ENCODE measurements around the gene RAD9B.
A peak's percentile ranks its signal among the peaks of the same experiment; 100 is the strongest.

The RAD9B gene

GRCh38 chr12:110466791-110467190, 35.3 kb upstream of the RAD9B start:
- Histone ChIP-seq H3K27me3 (replicated peaks in 2 of 5; ENCODE audit: control insufficient read depth in 4 of 5, insufficient read depth in 5 of 5, low read length in 4 of 5) (no peaks in the 10 kb centered on the region), H3K9me3 (ENCODE audit: control extremely low read depth in 1 of 5, control insufficient read depth in 4 of 5, insufficient read depth in 2 of 5, low read depth in 1 of 5, low read length in 4 of 5) (no peaks in the 10 kb centered on the region), H3K36me3 (ENCODE audit: control insufficient read depth in 4 of 4, insufficient read depth in 4 of 4, low read length in 3 of 4) (peaks cover 4 to 29% (median 16%) of the 10 kb centered on the region in 4 experiments), H3K4me1 (ENCODE audit: control extremely low read depth in 1 of 4, control insufficient read depth in 4 of 4, insufficient read depth in 4 of 4, low read length in 3 of 4) (peaks cover 5 to 36% (median 25%) of the 10 kb centered on the region in 4 experiments), H3K27ac (ENCODE audit: insufficient read depth in 1 of 2, low read depth in 1 of 2, low read length in 2 of 2, poor library complexity in 1 of 2, severe bottlenecking in 2 of 2) (peak overlapping the region; percentile 87 to 93), H3K4me3 (ENCODE audit: control insufficient read depth in 1 of 7, extremely low read depth in 1 of 7, insufficient read depth in 4 of 7, low read depth in 2 of 7, low read length in 6 of 7) (peak overlapping the region in 6 of 7 experiments; percentile 83 to 97 (median 92))
- CTCF ChIA-PET, result interaction anchor here (3.3 to 11.3 kb wide), 2 partner anchors 15 to 135 kb away, joined by 33 to 200 read pairs; partner anchors contain the start of gene ARPC3
- POLR2A ChIA-PET, result interaction anchor here (0.5 kb wide), 1 partner anchor 16 kb away, joined by 4 read pairs; no protein-coding TSS in a partner anchor
- WGBS (ENCODE audit: insufficient coverage), result 70% methylated on average over 5 of the region's 5 CpGs
- DNase-seq, result peak in 1 of 3 donors; percentile 12

DNA sequence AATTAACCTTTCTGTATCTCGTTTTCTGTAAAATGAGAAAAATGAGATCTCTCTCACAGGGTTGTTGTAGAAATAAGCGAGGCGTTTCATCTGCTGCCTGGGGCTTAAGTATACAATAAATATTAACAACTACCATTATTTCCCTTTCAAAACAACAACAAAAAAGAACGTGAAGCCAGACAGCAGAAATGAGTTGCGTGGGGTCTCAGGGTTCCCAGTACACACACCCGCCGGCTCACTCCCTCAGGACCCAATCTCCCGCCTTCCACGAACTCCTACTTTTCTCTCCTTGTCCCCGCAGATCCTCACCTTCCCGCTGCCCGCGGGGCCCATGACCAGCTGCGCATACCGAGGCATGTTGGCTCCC, 34.3 kb upstream of the RAD9B start:
- Histone ChIP-seq H3K27me3 (replicated peaks in 2 of 5; ENCODE audit: control insufficient read depth in 4 of 5, insufficient read depth in 5 of 5, low read length in 4 of 5) (no peaks in the 10 kb centered on the region), H3K27ac (ENCODE audit: insufficient read depth in 1 of 2, low read depth in 1 of 2, low read length in 2 of 2, poor library complexity in 1 of 2, severe bottlenecking in 2 of 2) (peak overlapping the region; percentile 87 to 93), H3K9me3 (ENCODE audit: control extremely low read depth in 1 of 5, control insufficient read depth in 4 of 5, insufficient read depth in 2 of 5, low read depth in 1 of 5, low read length in 4 of 5) (no peaks in the 10 kb centered on the region), H3K4me1 (ENCODE audit: control extremely low read depth in 1 of 4, control insufficient read depth in 4 of 4, insufficient read depth in 4 of 4, low read length in 3 of 4) (peaks cover 5 to 36% (median 25%) of the 10 kb centered on the region in 4 experiments), H3K36me3 (ENCODE audit: control insufficient read depth in 4 of 4, insufficient read depth in 4 of 4, low read length in 3 of 4) (peaks cover 4 to 22% (median 14%) of the 10 kb centered on the region in 4 experiments), H3K4me3 (ENCODE audit: control insufficient read depth in 1 of 7, extremely low read depth in 1 of 7, insufficient read depth in 4 of 7, low read depth in 2 of 7, low read length in 6 of 7) (peak overlapping the region; percentile 74 to 97 (median 90))
- WGBS (ENCODE audit: insufficient coverage), result 0% methylated on average over 11 of the region's 15 CpGs
- no peak for DNase-seq
- CTCF ChIA-PET, result interaction anchor here (0.6 to 11.3 kb wide), 10 partner anchors 10 to 144 kb away, joined by 3 to 200 read pairs (median 6); partner anchors contain the start of gene ARPC3
- POLR2A ChIA-PET, result interaction anchor here (0.9 to 2.4 kb wide), 4 partner anchors 9 to 33 kb away, joined by 3 to 28 read pairs (median 4); partner anchors contain the start of gene ARPC3

DNA sequence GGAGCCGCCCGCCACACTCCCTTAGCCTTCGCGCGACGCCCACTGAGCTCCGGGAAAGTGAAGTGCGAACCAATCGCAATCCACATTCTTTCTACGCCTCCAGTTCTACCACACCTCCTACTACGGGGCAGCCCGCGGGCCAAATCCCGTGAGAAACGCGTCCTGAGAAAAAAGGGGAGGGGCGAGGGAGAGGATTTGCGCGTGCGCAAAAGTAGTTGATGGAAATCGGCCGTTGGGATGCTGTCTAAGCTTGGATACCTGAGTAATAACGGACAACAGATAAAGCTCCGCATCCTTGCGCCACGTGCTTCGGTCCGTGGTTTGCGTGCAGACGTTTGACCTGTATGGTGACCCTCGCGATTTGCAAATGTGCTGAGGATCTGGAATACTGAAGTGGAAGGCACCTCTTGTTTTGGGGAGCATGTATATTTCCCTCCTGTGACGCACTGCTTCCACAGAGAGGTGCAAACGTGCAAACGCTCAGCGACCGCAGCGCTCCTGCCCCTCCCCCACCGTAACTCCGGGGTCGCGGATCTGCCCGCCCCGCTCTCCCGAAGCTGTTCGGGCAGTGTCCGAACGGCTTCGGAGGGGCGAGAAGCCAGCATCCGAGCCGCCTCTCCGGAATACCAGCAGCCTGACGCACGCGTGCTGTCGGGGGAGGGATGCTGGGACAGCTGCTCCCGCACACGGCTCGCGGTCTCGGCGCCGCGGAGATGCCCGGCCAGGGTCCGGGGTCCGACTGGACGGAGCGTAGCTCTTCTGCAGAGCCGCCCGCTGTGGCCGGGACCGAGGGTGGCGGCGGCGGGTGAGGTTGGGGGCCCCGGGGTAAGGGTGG, 33.7 kb upstream of the RAD9B start, which contains the start of the genes FAM216A and GPN3:
TSS of gene FAM216A (plus strand) at position 632 of the 835 bp plus-strand sequence. CDS start at position 663, 31 bp downstream.
TSS of gene GPN3 (minus strand) at position 44 of the 835 bp plus-strand sequence. CDS start 54 bp downstream, outside the sequence.
- WGBS (ENCODE audit: insufficient coverage), result 0% methylated on average over 53 of the region's 78 CpGs

GRCh38 chr12:110475426-110475825, 26.7 kb upstream of the RAD9B start:
- no peak for DNase-seq
- Histone ChIP-seq H3K36me3 (ENCODE audit: control insufficient read depth in 4 of 4, insufficient read depth in 4 of 4, low read length in 3 of 4) (peaks cover 2 to 34% (median 11%) of the 10 kb centered on the region in 4 experiments), H3K9me3 (ENCODE audit: control extremely low read depth in 1 of 5, control insufficient read depth in 4 of 5, insufficient read depth in 2 of 5, low read depth in 1 of 5, low read length in 4 of 5) (no peaks in the 10 kb centered on the region), H3K4me3 (ENCODE audit: control insufficient read depth in 1 of 7, extremely low read depth in 1 of 7, insufficient read depth in 4 of 7, low read depth in 2 of 7, low read length in 6 of 7) (no peak overlapping the region), H3K27ac (ENCODE audit: insufficient read depth in 1 of 2, low read depth in 1 of 2, low read length in 2 of 2, poor library complexity in 1 of 2, severe bottlenecking in 2 of 2) (no peak overlapping the region), H3K27me3 (replicated peaks in 2 of 5; ENCODE audit: control insufficient read depth in 4 of 5, insufficient read depth in 5 of 5, low read length in 4 of 5) (no peaks in the 10 kb centered on the region), H3K4me1 (ENCODE audit: control extremely low read depth in 1 of 4, control insufficient read depth in 4 of 4, insufficient read depth in 4 of 4, low read length in 3 of 4) (peaks cover 0 to under 1% (median 0%) of the 10 kb centered on the region in 4 experiments)
- ChIA-PET CTCF (interaction anchor here (0.6 to 1.1 kb wide), 2 partner anchors 12 to 21 kb away, joined by 4 read pairs; no protein-coding TSS in a partner anchor), POLR2A (no interaction called here)
- WGBS (ENCODE audit: insufficient coverage), result 100% methylated on average over 1 of the region's 7 CpGs

More for the DNA sequence above, 33.7 kb upstream of the RAD9B start, which contains the start of the genes FAM216A and GPN3:
- H3K4me3 ChIP-seq (ENCODE audit: control insufficient read depth in 1 of 7, extremely low read depth in 1 of 7, insufficient read depth in 4 of 7, low read depth in 2 of 7, low read length in 6 of 7), result peak within 1 kb of the TSS; percentile 74 to 97 (median 90)
- no peaks in the 10 kb centered on the region for H3K9me3 ChIP-seq (ENCODE audit: control extremely low read depth in 1 of 5, control insufficient read depth in 4 of 5, insufficient read depth in 2 of 5, low read depth in 1 of 5, low read length in 4 of 5)
- ChIA-PET CTCF (interaction anchor here (0.6 to 11.3 kb wide), 17 partner anchors 10 to 378 kb away, joined by 3 to 200 read pairs (median 5); partner anchors contain the start of genes ARPC3 and CCDC63), POLR2A (interaction anchor here (0.6 to 2.4 kb wide), 8 partner anchors 10 to 165 kb away, joined by 3 to 28 read pairs (median 4); partner anchors contain the start of genes ARPC3 and RAD9B)
- H3K36me3 ChIP-seq (ENCODE audit: control insufficient read depth in 4 of 4, insufficient read depth in 4 of 4, low read length in 3 of 4), result peaks cover 6 to 17% (median 12%) of the 10 kb centered on the region in 4 experiments
- DNase-seq, result peak; percentile 98 to 99 (median 98)
- H3K27me3 ChIP-seq (replicated peaks in 2 of 5; ENCODE audit: control insufficient read depth in 4 of 5, insufficient read depth in 5 of 5, low read length in 4 of 5), result no peaks in the 10 kb centered on the region
- H3K4me1 ChIP-seq (ENCODE audit: control extremely low read depth in 1 of 4, control insufficient read depth in 4 of 4, insufficient read depth in 4 of 4, low read length in 3 of 4), result peaks cover 5 to 36% (median 25%) of the 10 kb centered on the region in 4 experiments
- peak within 1 kb of the TSS; percentile 87 to 93 for H3K27ac ChIP-seq (ENCODE audit: insufficient read depth in 1 of 2, low read depth in 1 of 2, low read length in 2 of 2, poor library complexity in 1 of 2, severe bottlenecking in 2 of 2)

DNA sequence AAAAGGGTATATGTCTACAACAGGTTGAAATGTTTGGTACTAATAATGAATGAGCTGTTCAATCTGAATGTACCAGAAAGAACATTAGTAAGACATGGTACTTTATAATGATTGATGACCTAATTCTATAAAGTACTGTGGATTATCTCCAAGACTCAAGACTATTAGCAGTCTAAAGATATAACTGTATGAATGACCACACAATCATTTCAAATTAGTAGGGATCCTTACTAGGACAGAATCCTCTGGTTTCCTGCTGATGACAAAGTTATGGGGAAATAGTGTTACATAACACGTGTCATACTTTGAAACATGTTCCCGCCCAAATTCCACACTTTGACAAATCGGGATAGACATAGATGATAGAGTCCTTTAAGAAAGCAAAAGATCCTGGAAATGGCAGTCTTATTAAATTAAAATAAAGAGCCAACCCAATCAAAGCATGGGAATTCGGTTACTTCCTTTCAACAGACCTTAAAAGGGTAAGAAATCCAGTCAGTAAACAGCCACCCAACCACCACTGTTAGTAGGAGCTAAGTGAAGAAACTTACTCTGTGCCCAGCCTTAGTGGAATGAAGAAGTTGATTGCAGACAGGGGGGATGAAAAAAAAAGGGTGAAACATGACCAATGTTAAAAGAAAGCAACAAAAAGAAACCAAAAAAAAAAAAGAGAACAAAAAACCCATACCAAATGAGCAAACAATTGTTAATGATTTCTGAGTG, 3.0 kb upstream of the RAD9B start:
- ChIA-PET POLR2A (no interaction called here), CTCF (interaction anchor here (0.9 to 4.4 kb wide), 4 partner anchors 12 to 101 kb away, joined by 3 to 23 read pairs (median 4); partner anchors contain the start of genes ARPC3, FAM216A and GPN3)
- Histone ChIP-seq H3K4me1 (ENCODE audit: control extremely low read depth in 1 of 4, control insufficient read depth in 4 of 4, insufficient read depth in 4 of 4, low read length in 3 of 4) (peaks cover 14 to 34% (median 28%) of the 10 kb centered on the region in 4 experiments), H3K4me3 (ENCODE audit: control insufficient read depth in 1 of 7, extremely low read depth in 1 of 7, insufficient read depth in 4 of 7, low read depth in 2 of 7, low read length in 6 of 7) (peak overlapping the region in 1 of 7 experiments; percentile 37), H3K27me3 (replicated peaks in 2 of 5; ENCODE audit: control insufficient read depth in 4 of 5, insufficient read depth in 5 of 5, low read length in 4 of 5) (no peaks in the 10 kb centered on the region), H3K36me3 (ENCODE audit: control insufficient read depth in 4 of 4, insufficient read depth in 4 of 4, low read length in 3 of 4) (peaks cover 6 to 18% (median 16%) of the 10 kb centered on the region in 4 experiments), H3K27ac (ENCODE audit: insufficient read depth in 1 of 2, low read depth in 1 of 2, low read length in 2 of 2, poor library complexity in 1 of 2, severe bottlenecking in 2 of 2) (peak overlapping the region; percentile 8 to 98), H3K9me3 (ENCODE audit: control extremely low read depth in 1 of 5, control insufficient read depth in 4 of 5, insufficient read depth in 2 of 5, low read depth in 1 of 5, low read length in 4 of 5) (no peaks in the 10 kb centered on the region)
- no CpG with 5 or more reads among the region's 4 CpGs for WGBS (ENCODE audit: insufficient coverage)
- DNase-seq, result peak; percentile 10 to 64 (median 63)

GRCh38 chr12:110501399-110501751, 756 bp upstream of the RAD9B start:
- no peaks in the 10 kb centered on the region for H3K9me3 ChIP-seq (ENCODE audit: control extremely low read depth in 1 of 5, control insufficient read depth in 4 of 5, insufficient read depth in 2 of 5, low read depth in 1 of 5, low read length in 4 of 5)
- ChIA-PET POLR2A (interaction anchor here (0.6 to 2.0 kb wide), 4 partner anchors 32 to 918 kb away, joined by 3 to 19 read pairs (median 4); partner anchors contain the start of genes ARPC3, FAM216A and GPN3), CTCF (interaction anchor here (1.2 to 4.4 kb wide), 5 partner anchors 15 to 78 kb away, joined by 3 to 23 read pairs (median 7); partner anchors contain the start of genes ARPC3, FAM216A and GPN3)
- peak overlapping the region; percentile 93 to 98 for H3K27ac ChIP-seq (ENCODE audit: insufficient read depth in 1 of 2, low read depth in 1 of 2, low read length in 2 of 2, poor library complexity in 1 of 2, severe bottlenecking in 2 of 2)
- H3K4me1 ChIP-seq (ENCODE audit: control extremely low read depth in 1 of 4, control insufficient read depth in 4 of 4, insufficient read depth in 4 of 4, low read length in 3 of 4), result peaks cover 14 to 34% (median 28%) of the 10 kb centered on the region in 4 experiments
- DNase-seq, result peak in 1 of 3 donors; percentile 54
- no peaks in the 10 kb centered on the region for H3K27me3 ChIP-seq (replicated peaks in 2 of 5; ENCODE audit: control insufficient read depth in 4 of 5, insufficient read depth in 5 of 5, low read length in 4 of 5)
- under 1% methylated on average over 17 of the region's 17 CpGs for WGBS (ENCODE audit: insufficient coverage)
- H3K36me3 ChIP-seq (ENCODE audit: control insufficient read depth in 4 of 4, insufficient read depth in 4 of 4, low read length in 3 of 4), result peaks cover 0 to 4% (median 2%) of the 10 kb centered on the region in 4 experiments
- H3K4me3 ChIP-seq (ENCODE audit: control insufficient read depth in 1 of 7, extremely low read depth in 1 of 7, insufficient read depth in 4 of 7, low read depth in 2 of 7, low read length in 6 of 7), result peak overlapping the region; percentile 63 to 93 (median 89)

Data from common myeloid progenitor, CD34-positive (primary cell).